HG02763 (cell line): ENCODE data around the gene REG4.
"Not testable (repeated sequence)": the region's sequence is repeated elsewhere in the genome, so short reads cannot be mapped to it uniquely, and the experiment has no call there.

Source experiments
- ATAC-seq: cut with Tn5 transposase; IDR thresholded peaks from one replicate; pipeline ENCODE4 v1.9.1; 2021; ENCODE audit warnings: mild to moderate bottlenecking, moderate library complexity; ENCODE audit not compliant: unreplicated experiment

Gene REG4

GRCh38 chr1:119808491-119808890 lies 2.8 kb downstream of the REG4 start:
- no peak for ATAC-seq

- ATAC-seq, result no peak
These were observed 4.8 kb downstream of the REG4 start for GRCh38 chr1:119806489-119806888.

GRCh38 chr1:119805746-119806145 lies 5.5 kb downstream of the REG4 start:
- no peak for ATAC-seq

GRCh38 chr1:119805247-119805646 lies 6.0 kb downstream of the REG4 start:
- ATAC-seq, result no peak

- no peak for ATAC-seq
These were observed 11.6 kb downstream of the REG4 start for GRCh38 chr1:119799599-119800177.

GRCh38 chr1:119799003-119799402 lies 12.3 kb downstream of the REG4 start:
- no peak for ATAC-seq

GRCh38 chr1:119797606-119798005 lies 13.7 kb downstream of the REG4 start:
- no peak for ATAC-seq

GRCh38 chr1:119797162-119797561 lies 14.1 kb downstream of the REG4 start:
- ATAC-seq, result no peak

- no peak for ATAC-seq
These were observed 15.7 kb downstream of the REG4 start for GRCh38 chr1:119795261-119796200.

GRCh38 chr1:119794876-119795240 lies 16.4 kb downstream of the REG4 start:
- ATAC-seq, result no peak

- ATAC-seq, result no peak
These were observed 16.9 kb downstream of the REG4 start for GRCh38 chr1:119794230-119794875.

- ATAC-seq, result no peak
These were observed 19.9 kb downstream of the REG4 start for GRCh38 chr1:119791377-119791776.

- ATAC-seq, result no peak
These were observed 20.6 kb downstream of the REG4 start for GRCh38 chr1:119790451-119791198.

- no peak for ATAC-seq
These were observed 23.5 kb downstream of the REG4 start for GRCh38 chr1:119787776-119788175.

- ATAC-seq, result not testable (repeated sequence)
These were observed 24.7 kb downstream of the REG4 start for GRCh38 chr1:119786473-119787050.

GRCh38 chr1:119786046-119786445 lies 25.2 kb downstream of the REG4 start:
- not testable (repeated sequence) for ATAC-seq

- ATAC-seq, result no peak
These were observed 27.0 kb downstream of the REG4 start for GRCh38 chr1:119784191-119784781.

- no peak for ATAC-seq
These were observed 27.7 kb downstream of the REG4 start for GRCh38 chr1:119783354-119784185.

GRCh38 chr1:119782631-119783325 lies 28.5 kb downstream of the REG4 start:
- ATAC-seq, result no peak
